ENCODE measurements around the gene ZBTB32.

DNA sequence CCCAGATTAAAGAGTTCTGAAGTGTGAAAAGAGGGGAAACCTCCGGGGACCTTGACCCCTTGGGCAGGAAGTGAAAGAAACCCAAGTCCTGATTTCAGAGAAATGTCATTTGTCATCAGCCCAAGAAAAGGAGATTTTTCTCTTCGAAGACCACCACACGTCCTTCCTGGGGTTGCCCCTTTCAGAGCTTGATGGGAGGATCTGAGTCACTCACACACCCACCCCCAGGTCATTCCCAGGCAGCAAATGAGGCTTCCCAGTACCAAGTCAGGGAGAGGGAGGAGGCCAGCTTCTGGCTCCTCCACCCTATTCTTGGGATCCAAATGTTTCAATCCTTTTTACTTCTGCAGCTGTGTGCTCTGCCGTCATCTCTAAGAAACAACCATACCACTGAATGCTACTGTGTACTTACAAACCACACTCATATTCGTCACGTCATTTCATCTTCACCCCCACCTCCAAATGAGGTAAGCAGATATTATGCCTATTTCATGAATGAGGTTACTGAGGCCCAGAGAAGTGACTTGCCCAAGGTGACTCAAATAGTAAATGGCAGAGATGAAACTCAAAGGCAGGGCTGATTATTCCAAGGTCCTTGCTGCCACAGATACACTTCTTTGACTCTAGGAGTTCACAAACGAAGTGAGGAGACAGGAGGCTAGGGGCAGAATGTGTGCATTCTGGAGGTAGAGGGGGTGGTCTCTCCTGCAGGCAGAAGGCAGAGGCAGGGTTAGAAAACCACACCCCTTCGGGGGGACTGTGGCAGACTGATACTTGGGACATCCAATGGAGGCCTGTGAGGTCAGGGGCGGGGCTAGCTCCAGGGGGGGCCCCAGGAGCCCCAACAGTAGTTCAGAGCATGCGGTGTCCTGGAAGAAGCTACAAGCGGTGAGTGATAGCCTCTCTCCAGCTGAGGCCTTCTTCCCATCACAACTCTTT, 8.5 kb downstream of the ZBTB32 start:
- TF ChIP-seq RAD21 (IDR thresholded peaks at IDR 0.05; ENCODE audit: low read length) (no peak), SMC3 (IDR thresholded peaks at IDR 0.05; ENCODE audit: low read depth, low read length) (no peak)
- TF ChIP-seq, protein P1, sequence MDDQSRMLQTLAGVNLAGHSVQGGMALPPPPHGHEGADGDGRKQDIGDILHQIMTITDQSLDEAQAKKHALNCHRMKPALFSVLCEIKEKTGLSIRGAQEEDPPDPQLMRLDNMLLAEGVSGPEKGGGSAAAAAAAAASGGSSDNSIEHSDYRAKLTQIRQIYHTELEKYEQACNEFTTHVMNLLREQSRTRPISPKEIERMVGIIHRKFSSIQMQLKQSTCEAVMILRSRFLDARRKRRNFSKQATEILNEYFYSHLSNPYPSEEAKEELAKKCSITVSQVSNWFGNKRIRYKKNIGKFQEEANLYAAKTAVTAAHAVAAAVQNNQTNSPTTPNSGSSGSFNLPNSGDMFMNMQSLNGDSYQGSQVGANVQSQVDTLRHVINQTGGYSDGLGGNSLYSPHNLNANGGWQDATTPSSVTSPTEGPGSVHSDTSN (IDR thresholded peaks at IDR 0.05): no peak
